Measurements from ENCODE around the gene PRSS48.
"Not testable (repeated sequence)": the region's sequence is repeated elsewhere in the genome, so short reads cannot be mapped to it uniquely, and the experiment has no call there.

Gene PRSS48

GRCh38 chr4:151266497-151266896 is 10.5 kb upstream of the PRSS48 start:
- no peak for DNase-seq

- DNase-seq = no peak
These were observed 9.9 kb upstream of the PRSS48 start for GRCh38 chr4:151267104-151267503.

GRCh38 chr4:151267822-151268535 is 9.0 kb upstream of the PRSS48 start:
- DNase-seq = no peak

- DNase-seq = not testable (repeated sequence)
These were observed 8.1 kb upstream of the PRSS48 start for GRCh38 chr4:151268905-151269304.

GRCh38 chr4:151284534-151285245 is 7.7 kb downstream of the PRSS48 start:
- no peak for DNase-seq

GRCh38 chr4:151287409-151287808 is 10.4 kb downstream of the PRSS48 start:
- DNase-seq = no peak

- DNase-seq = no peak
These were observed 14.5 kb downstream of the PRSS48 start for GRCh38 chr4:151291485-151291884.

- DNase-seq = no peak
These were observed 15.1 kb downstream of the PRSS48 start for GRCh38 chr4:151292038-151292437.

GRCh38 chr4:151294833-151295496 is 18.0 kb downstream of the PRSS48 start:
- DNase-seq = no peak

- no peak for DNase-seq
These were observed 19.3 kb downstream of the PRSS48 start for GRCh38 chr4:151296227-151296626.

GRCh38 chr4:151297170-151297569 is 20.2 kb downstream of the PRSS48 start:
- no peak for DNase-seq

GRCh38 chr4:151302432-151302831 is 25.5 kb downstream of the PRSS48 start:
- DNase-seq = no peak

GRCh38 chr4:151304226-151304625 is 27.3 kb downstream of the PRSS48 start:
- no peak for DNase-seq

- no peak for DNase-seq
These were observed 27.8 kb downstream of the PRSS48 start for GRCh38 chr4:151304755-151305154.

- no peak for DNase-seq
These were observed 33.3 kb downstream of the PRSS48 start for GRCh38 chr4:151310124-151310728.

- DNase-seq = no peak
These were observed 36.5 kb downstream of the PRSS48 start for GRCh38 chr4:151313306-151314009.

- no peak for DNase-seq
These were observed 37.0 kb downstream of the PRSS48 start for GRCh38 chr4:151314010-151314355.

GRCh38 chr4:151314479-151314878 is 37.5 kb downstream of the PRSS48 start:
- DNase-seq = peak in 1 of 2 experiments; percentile 21

- DNase-seq = no peak
These were observed 38.4 kb downstream of the PRSS48 start for GRCh38 chr4:151315212-151315886.

- DNase-seq = no peak
These were observed 39.7 kb downstream of the PRSS48 start for GRCh38 chr4:151316645-151317044.

- DNase-seq = no peak
These were observed 41.5 kb downstream of the PRSS48 start for GRCh38 chr4:151318307-151319006.

GRCh38 chr4:151319490-151319889 is 42.5 kb downstream of the PRSS48 start:
- DNase-seq = no peak
